ENCODE results near the gene MKLN1. TPM values are rescaled to one million over a fixed set of nuclear protein-coding genes. Genes with fewer than 3 reads are reported as not detected.

MKLN1 gene
- total and polyA plus RNA-seq, 10 of the 15 experiments (the other 5 are each of a cell fraction or from before 2014, with no cell fraction given), result 13.6 to 55.8 (median 29.3) TPM

DNA sequence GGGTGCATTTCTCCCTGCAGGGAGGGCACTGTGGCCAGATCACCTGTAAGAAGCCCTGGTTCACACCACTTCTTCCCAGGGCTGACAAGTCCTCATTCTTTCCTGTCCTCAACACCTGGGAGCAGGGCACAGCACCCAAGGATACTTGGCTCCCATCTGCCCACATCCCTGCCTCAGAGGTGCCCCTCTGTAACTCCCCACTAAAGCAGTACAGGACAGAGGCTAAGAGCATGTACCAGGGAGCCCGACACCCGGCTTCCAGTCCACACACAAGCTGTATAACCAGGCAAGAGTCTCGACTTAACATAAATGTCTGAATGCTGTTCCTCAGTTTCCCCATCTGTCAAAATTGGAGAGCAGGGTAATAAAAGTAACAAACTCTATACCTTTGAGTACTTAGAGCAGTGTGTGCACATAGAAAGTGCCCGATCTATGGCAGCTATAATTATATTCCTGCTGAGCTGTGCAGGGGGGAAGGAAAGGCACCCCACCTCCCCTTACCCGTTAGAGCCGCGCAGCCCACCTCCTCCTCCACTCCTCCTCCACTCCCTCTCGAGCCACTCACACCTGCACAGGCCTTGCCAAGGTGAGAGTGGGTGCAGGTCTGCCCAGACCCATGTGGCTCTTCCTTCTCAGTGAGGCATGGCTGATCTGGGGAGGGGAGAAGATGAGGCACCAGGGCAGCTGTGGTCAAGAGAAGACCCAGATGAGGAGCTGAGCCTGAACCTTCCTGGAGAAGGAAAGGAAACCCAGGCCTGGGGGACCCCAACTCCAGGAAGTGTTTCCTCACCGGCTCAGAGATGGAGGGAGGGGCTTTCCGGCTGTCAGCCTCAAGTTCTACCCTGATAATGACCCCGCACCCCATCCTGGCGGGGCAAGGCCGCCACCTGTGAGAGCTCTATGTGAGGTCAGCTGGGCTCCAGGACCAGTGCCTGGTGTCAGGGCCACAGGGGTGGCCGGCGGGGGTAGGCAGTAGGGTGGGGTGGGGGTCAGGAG lies 206.2 kb downstream of the MKLN1 start:
- no TSS peak for BruUV-seq (replicated peaks)
- SMC1A ChIA-PET (ENCODE audit: uncharacterized antibody, unreplicated experiment), result no interaction called here
- TF ChIP-seq PAX8 (IDR thresholded peaks at IDR 0.05) (no peak), ATF3 (IDR thresholded peaks at IDR 0.05; ENCODE audit: borderline replicate concordance, extremely low read depth, low read depth, low read length) (no peak), BCL11A (IDR thresholded peaks at IDR 0.05; ENCODE audit: low read depth, low read length) (no peak), ESRRA (IDR thresholded peaks at IDR 0.05; ENCODE audit: low read length) (no peak), RELB (IDR thresholded peaks at IDR 0.05; ENCODE audit: low read depth) (no peak), BHLHE40 (IDR thresholded peaks at IDR 0.05; ENCODE audit: borderline replicate concordance in 1 of 2, low read depth in 2 of 2, low read length in 1 of 2) (no peak), E4F1 (IDR thresholded peaks at IDR 0.05; ENCODE audit: borderline replicate concordance, partially characterized antibody) (no peak), ZBED1 (IDR thresholded peaks at IDR 0.05; ENCODE audit: borderline replicate concordance) (no peak), FOS (IDR thresholded peaks at IDR 0.05; ENCODE audit: borderline replicate concordance, extremely low read depth, insufficient read length) (no peak), BACH1 (IDR thresholded peaks at IDR 0.05; ENCODE audit: borderline replicate concordance) (no peak), MTA3 (IDR thresholded peaks at IDR 0.05; ENCODE audit: borderline replicate concordance, low read length) (no peak), MYB (IDR thresholded peaks at IDR 0.05; ENCODE audit: borderline replicate concordance, low read depth, low read length) (no peak)
- TF ChIP-seq, protein P1, sequence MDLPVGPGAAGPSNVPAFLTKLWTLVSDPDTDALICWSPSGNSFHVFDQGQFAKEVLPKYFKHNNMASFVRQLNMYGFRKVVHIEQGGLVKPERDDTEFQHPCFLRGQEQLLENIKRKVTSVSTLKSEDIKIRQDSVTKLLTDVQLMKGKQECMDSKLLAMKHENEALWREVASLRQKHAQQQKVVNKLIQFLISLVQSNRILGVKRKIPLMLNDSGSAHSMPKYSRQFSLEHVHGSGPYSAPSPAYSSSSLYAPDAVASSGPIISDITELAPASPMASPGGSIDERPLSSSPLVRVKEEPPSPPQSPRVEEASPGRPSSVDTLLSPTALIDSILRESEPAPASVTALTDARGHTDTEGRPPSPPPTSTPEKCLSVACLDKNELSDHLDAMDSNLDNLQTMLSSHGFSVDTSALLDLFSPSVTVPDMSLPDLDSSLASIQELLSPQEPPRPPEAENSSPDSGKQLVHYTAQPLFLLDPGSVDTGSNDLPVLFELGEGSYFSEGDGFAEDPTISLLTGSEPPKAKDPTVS (IDR thresholded peaks at IDR 0.05; ENCODE audit: low read depth, low read length), result no peak
- TF ChIP-seq, protein P2, sequence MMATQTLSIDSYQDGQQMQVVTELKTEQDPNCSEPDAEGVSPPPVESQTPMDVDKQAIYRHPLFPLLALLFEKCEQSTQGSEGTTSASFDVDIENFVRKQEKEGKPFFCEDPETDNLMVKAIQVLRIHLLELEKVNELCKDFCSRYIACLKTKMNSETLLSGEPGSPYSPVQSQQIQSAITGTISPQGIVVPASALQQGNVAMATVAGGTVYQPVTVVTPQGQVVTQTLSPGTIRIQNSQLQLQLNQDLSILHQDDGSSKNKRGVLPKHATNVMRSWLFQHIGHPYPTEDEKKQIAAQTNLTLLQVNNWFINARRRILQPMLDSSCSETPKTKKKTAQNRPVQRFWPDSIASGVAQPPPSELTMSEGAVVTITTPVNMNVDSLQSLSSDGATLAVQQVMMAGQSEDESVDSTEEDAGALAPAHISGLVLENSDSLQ (IDR thresholded peaks at IDR 0.05), result no peak

More for the DNA sequence above, 206.2 kb downstream of the MKLN1 start:
- Histone ChIP-seq H3K4me3 (no peak overlapping the region), H3K79me2 (ENCODE audit: control insufficient read depth, insufficient read depth, low read length) (no peaks in the 10 kb centered on the region), H2AFZ (ENCODE audit: control insufficient read depth, low read depth, low read length) (no peak overlapping the region), H3K36me3 (ENCODE audit: control insufficient read depth in 2 of 2, insufficient read depth in 2 of 2, low read length in 1 of 2) (no peaks in the 10 kb centered on the region), H3K9me3 (replicated peaks; ENCODE audit: control insufficient read depth, insufficient read depth, low read length) (no peaks in the 10 kb centered on the region), H4K20me1 (ENCODE audit: control insufficient read depth, insufficient read depth) (no peaks in the 10 kb centered on the region), H3K4me1 (ENCODE audit: control insufficient read depth, insufficient read depth, low read length) (no peaks in the 10 kb centered on the region), H3K27me3 (replicated peaks in 1 of 2; ENCODE audit: control insufficient read depth in 2 of 2, insufficient read depth in 2 of 2, low read length in 1 of 2) (no peaks in the 10 kb centered on the region), H3K9ac (ENCODE audit: control insufficient read depth, insufficient read depth, low read length) (no peak overlapping the region), H3K27ac (ENCODE audit: control insufficient read depth, insufficient read depth) (no peak overlapping the region), H3K4me2 (ENCODE audit: control insufficient read depth, insufficient read depth) (no peak overlapping the region)
- in situ Hi-C loops (cut with MboI) (no loop called here), intact Hi-C loops (cut with micrococcal nuclease; ENCODE audit: unreplicated experiment) (no loop called here)
- ChIA-PET CTCF (interaction anchor here (1.0 to 2.2 kb wide), 3 partner anchors 10 to 16 kb away, joined by 3 to 7 read pairs (median 4); no protein-coding TSS in a partner anchor), POLR2A (no interaction called here), RAD21 (ENCODE audit: unreplicated experiment) (no interaction called here)
- WGBS (ENCODE audit: insufficient coverage, insufficient replicate concordance, low lambda C conversion rate, missing lambda C conversion rate), result 58% methylated on average over 13 of the region's 15 CpGs
- DNase-seq (ENCODE audit: low read depth, low spot score) (no peak), ATAC-seq (no peak), FAIRE-seq (no peak)

Measured in GM12878 (cell line).